ENCODE data around the gene CYB5B. TPM values are rescaled to one million over a fixed set of nuclear protein-coding genes. Genes with fewer than 3 reads are reported as not detected.
A peak's percentile ranks its signal among the peaks of the same experiment; 100 is the strongest.
"Not testable (repeated sequence)": the region's sequence is repeated elsewhere in the genome, so short reads cannot be mapped to it uniquely, and the experiment has no call there.

CYB5B gene
- total and polyA plus RNA-seq, 12 donors, result 53.8 to 84.2 (median 71.7) TPM

- H3K27ac ChIP-seq, result peak overlapping the region in 5 of 10 donors; percentile 72 to 86 (median 84)
- no peaks in the 10 kb centered on the region for H3K9me3 ChIP-seq
- DNase-seq, result no peak
- H3K4me3 ChIP-seq, result peak overlapping the region in 6 of 10 donors; percentile 66 to 94 (median 76)
- peaks cover 0 to 21% (median 0%) of the 10 kb centered on the region in 9 donors for H3K36me3 ChIP-seq
- TF ChIP-seq CTCF (IDR thresholded peaks at IDR 0.05), result peak in 1 of 9 donors; percentile 15
- no peaks in the 10 kb centered on the region for H3K27me3 ChIP-seq
- intact Hi-C loops (cut with DNase I), result loop anchor here in 4 of 10 donors (10.0 kb wide), 3 partner anchors 62 to 202 kb away; partner anchors contain the start of gene NFAT5 (in 2 of the 4)
- ATAC-seq, result peak in 1 of 8 donors; percentile 24
- H3K4me1 ChIP-seq, result peaks cover 0 to 24% (median 17%) of the 10 kb centered on the region in 9 donors
- WGBS, 2 donors, result 67 to 82% methylated on average over 11 of the region's 11 CpGs
Measured at GRCh38 chr16:69423189-69423588, 1.2 kb upstream of the CYB5B start.

GRCh38 chr16:69424935-69425784 lies 741 bp downstream of the CYB5B start:
- intact Hi-C loops (cut with DNase I), result loop anchor here in 5 of 10 donors (1.0 to 10.0 kb wide), 4 partner anchors 57 to 200 kb away; partner anchors contain the start of gene NFAT5 (in 2 of the 5)
- peak overlapping the region in 9 of 10 donors; percentile 67 to 93 (median 82) for H3K27ac ChIP-seq
- TF ChIP-seq CTCF (IDR thresholded peaks at IDR 0.05), result no peak
- no peak for ATAC-seq
- 12 to 13% methylated on average over 11 of the region's 11 CpGs for WGBS, 2 donors
- H3K36me3 ChIP-seq, result peaks cover 0 to 40% (median 7%) of the 10 kb centered on the region in 9 donors
- H3K27me3 ChIP-seq, result no peaks in the 10 kb centered on the region
- H3K9me3 ChIP-seq, result peaks cover 0 to 6% (median 0%) of the 10 kb centered on the region in 11 donors
- H3K4me1 ChIP-seq, result peaks cover 0 to 23% (median 17%) of the 10 kb centered on the region in 9 donors
- DNase-seq, result no peak
- peak overlapping the region; percentile 59 to 94 (median 75) for H3K4me3 ChIP-seq

- Histone ChIP-seq H3K27ac (no peak overlapping the region), H3K4me1 (peaks cover 0 to 20% (median 14%) of the 10 kb centered on the region in 9 donors), H3K4me3 (no peak overlapping the region), H3K9me3 (peaks cover 0 to 6% (median 0%) of the 10 kb centered on the region in 11 donors), H3K36me3 (peaks cover 0 to 75% (median 34%) of the 10 kb centered on the region in 9 donors), H3K27me3 (no peaks in the 10 kb centered on the region)
- ATAC-seq (no peak), DNase-seq (no peak)
- intact Hi-C loops (cut with DNase I), result loop anchor here in 4 of 10 donors (10.0 kb wide), 3 partner anchors 56 to 196 kb away; partner anchors contain the start of gene NFAT5 (in 2 of the 4)
- 98 to 100% methylated on average over 2 of the region's 2 CpGs for WGBS, 2 donors
- no peak for TF ChIP-seq CTCF (IDR thresholded peaks at IDR 0.05)
Measured at GRCh38 chr16:69428652-69429051, 4.2 kb downstream of the CYB5B start.

GRCh38 chr16:69429058-69429640 lies 4.7 kb downstream of the CYB5B start:
- WGBS, 2 donors, result 94 to 99% methylated on average over 7 of the region's 7 CpGs
- not testable (repeated sequence) for H3K4me3 ChIP-seq, DNase-seq, H3K27ac ChIP-seq, H3K9me3 ChIP-seq, ATAC-seq, H3K27me3 ChIP-seq
- peaks cover 0 to 16% (median 12%) of the 10 kb centered on the region in 9 donors for H3K4me1 ChIP-seq
- peaks cover 0 to 80% (median 34%) of the 10 kb centered on the region in 9 donors for H3K36me3 ChIP-seq
- intact Hi-C loops (cut with DNase I), result loop anchor here in 4 of 10 donors (10.0 kb wide), 3 partner anchors 56 to 196 kb away; partner anchors contain the start of gene NFAT5 (in 2 of the 4)

All from heart right ventricle (tissue), 16 donors.